GM21786 (cell line): ENCODE results near the gene CNP.

Source experiments
- ATAC-seq: cut with Tn5 transposase; IDR thresholded peaks from one replicate; pipeline ENCODE4 v1.9.1; 2021; ENCODE audit not compliant: unreplicated experiment

The CNP gene

GRCh38 chr17:42026857-42027589 is 60.4 kb downstream of the CNP start:
- ATAC-seq, result no peak
